HepG2 (cell line): ENCODE data around the gene SUSD4. TPM values are rescaled to one million over a fixed set of nuclear protein-coding genes. Genes with fewer than 3 reads are reported as not detected.

Experiments used
- ATAC-seq: fragments of 200-7000 bp; cut with Tn5 transposase; 3 replicates; pipeline ENCODE4 v1.9.1; 2020; ENCODE audit warnings: mild to moderate bottlenecking, moderate library complexity
- BruUV-seq: library from RNA; stranded (reverse); fragments of 400-500 nt; replicated peaks from 2 replicates; lab custom pipeline; 2021; lab: Mats Ljungman, UMichigan
- CTCF ChIA-PET: fragments of 300-600 bp; formaldehyde crosslinking; extraction: SDS; loops from one replicate; lab custom pipeline; 2021; ENCODE audit warnings: low total read pairs, inconsistent platforms, low intra/inter-chr PET ratio; lab: Yijun Ruan, JAX
- POLR2A ChIA-PET: fragments of 350-600 bp; sonication (Branson Sonifier 250); formaldehyde crosslinking; loops from one replicate; lab custom pipeline; 2020; ENCODE audit warnings: antibody characterized with exemption, inconsistent platforms; lab: Yijun Ruan, JAX
- DNase-seq: peaks from one replicate; pipeline ENCODE4 v3.0.0-alpha.2; 2015; ENCODE audit warnings: low spot score
- FAIRE-seq: peaks from 3 replicates; lab custom pipeline; 2011; peaks lifted over from hg19 to GRCh38; lab: Jason Lieb, UNC
- H2AFZ ChIP-seq: one replicate; pipeline ENCODE4 v1.6.1; 2011; ENCODE audit warnings: low read length, inconsistent platforms
- H3K27ac ChIP-seq: fragments of 300-600 bp; 3 replicates; pipeline ENCODE4 v1.8.0; 2011; ENCODE audit warnings: mixed run types, mild to moderate bottlenecking, mixed read lengths, low read length, inconsistent platforms; ENCODE audit not compliant: insufficient read depth; ENCODE audit errors: extremely low read length
- H3K27me3 ChIP-seq, 2 experiments: fragments of 200-600 bp in 1 of 2; 2 replicates in 1 of 2; 3 replicates in 1 of 2; pipeline versions ENCODE4 v1.6.0 to v1.8.0; 2011; ENCODE audit warnings: low read length in 2 of 2, mild to moderate bottlenecking in 2 of 2, moderate library complexity in 2 of 2, inconsistent platforms in 1 of 2; ENCODE audit not compliant: insufficient read depth in 2 of 2, control insufficient read depth in 1 of 2
- H3K36me3 ChIP-seq, 2 experiments: fragments of 200-600 bp in 1 of 2; replicated peaks in 1 of 2; 2 replicates in 1 of 2; 3 replicates in 1 of 2; pipeline versions ENCODE4 v1.5.1 to v1.8.0; 2011; ENCODE audit warnings: low read length in 2 of 2, inconsistent platforms in 1 of 2; ENCODE audit not compliant: insufficient read depth in 2 of 2, control insufficient read depth in 1 of 2
- H3K4me1 ChIP-seq: 2 replicates; pipeline ENCODE4 v1.5.1; 2012; ENCODE audit warnings: low read length, inconsistent platforms; ENCODE audit not compliant: insufficient read depth
- H3K4me2 ChIP-seq: 2 replicates; pipeline ENCODE4 v1.6.0; 2011; ENCODE audit warnings: low read depth, low read length, inconsistent platforms
- H3K4me3 ChIP-seq, 3 experiments: fragments of 200-600 bp in 1 of 3; sonication (generic), shearing (Covaris generic) in 1 of 3; replicated peaks in 1 of 3; 2 replicates each; pipeline ENCODE4 v1.5.1; 2011 to 2016; ENCODE audit warnings: low read length in 3 of 3, inconsistent platforms in 2 of 3, low read depth in 2 of 3, mild to moderate bottlenecking in 2 of 3, control low read depth in 1 of 3, mixed read lengths in 1 of 3; ENCODE audit not compliant: insufficient read depth in 1 of 3
- H3K79me2 ChIP-seq: one replicate; pipeline ENCODE4 v1.6.1; 2011; ENCODE audit warnings: low read length, inconsistent platforms; ENCODE audit not compliant: insufficient read depth
- H3K9ac ChIP-seq: 2 replicates; pipeline ENCODE4 v1.6.0; 2011; ENCODE audit warnings: mild to moderate bottlenecking, low read depth, low read length, inconsistent platforms; ENCODE audit not compliant: insufficient read depth
- H3K9me3 ChIP-seq: 2 replicates; pipeline ENCODE4 v1.5.1; 2012; ENCODE audit warnings: mild to moderate bottlenecking, low read length
- H4K20me1 ChIP-seq: 2 replicates; pipeline ENCODE4 v1.6.0; 2011; ENCODE audit warnings: inconsistent platforms, mild to moderate bottlenecking, low read length, moderate library complexity; ENCODE audit not compliant: insufficient read depth
- FOXM1 ChIP-seq: sonication (generic); formaldehyde crosslinking; IDR thresholded peaks from 2 replicates; pipeline ENCODE4 v1.5.0; 2020; ENCODE audit warnings: missing genetic modification reagents
- MAFG ChIP-seq: sonication (generic); formaldehyde crosslinking; IDR thresholded peaks from 2 replicates; pipeline ENCODE4 v1.5.1; 2020; ENCODE audit warnings: mild to moderate bottlenecking, missing genetic modification reagents
- NCOR1 ChIP-seq: fragments of 200-600 bp; sonication (generic); IDR thresholded peaks from 2 replicates; pipeline ENCODE4 v1.7.0; 2017; ENCODE audit warnings: antibody characterized with exemption, low read length, borderline replicate concordance
- ZNF230 ChIP-seq: sonication (generic); formaldehyde crosslinking; IDR thresholded peaks from 2 replicates; pipeline ENCODE4 v1.4.0; 2020; ENCODE audit warnings: mild to moderate bottlenecking, missing genetic modification reagents
- ZNF431 ChIP-seq: sonication (generic); formaldehyde crosslinking; IDR thresholded peaks from 2 replicates; pipeline ENCODE4 v1.9.0; 2022; ENCODE audit warnings: missing genetic modification reagents, low read depth, mild to moderate bottlenecking, borderline replicate concordance
- ZNF577 ChIP-seq: sonication (generic); formaldehyde crosslinking; IDR thresholded peaks from 2 replicates; pipeline ENCODE4 v1.4.0; 2020; ENCODE audit warnings: mild to moderate bottlenecking, low read depth, missing genetic modification reagents, borderline replicate concordance
- WGBS: methylation state at CpG from one replicate; pipeline ENCODE4 v1.1.6; 2017; ENCODE audit warnings: low lambda C conversion rate; 5-methylcytosine and 5-hydroxymethylcytosine counted together
- in situ Hi-C: cut with HindIII; loops from 2 replicates; pipeline ENCODE4 v1.10.0; 2017; ENCODE audit warnings: low pct_unique_long_range_greater_than_20kb; ENCODE audit not compliant: extremely low pct_ligation_motif_present
- intact Hi-C: fragments of 100-400 bp; cut with micrococcal nuclease; formaldehyde crosslinking; loops from one replicate; pipeline ENCODE4 v1.10.0; 2022; ENCODE audit not compliant: unreplicated experiment
- polyA plus RNA-seq, 8 experiments: library from polyadenylated mRNA; depleted of rRNA in 3 of 8; stranded (reverse) in 7 of 8; unstranded in 1 of 8; fragments of >200 nt; fragmentation: Illumina TruSeq in 4 of 8; extraction: Trizol in 4 of 8; gene quantifications; 2 replicates each; pipeline versions ENCODE4 v1.2.1 to v1.2.3, GENCODE V29; 2011 to 2016; ENCODE audit warnings: low read depth in 4 of 8, missing spikeins in 1 of 8, mixed read lengths in 1 of 8; ENCODE audit not compliant: insufficient read depth in 1 of 8
- total RNA-seq, 5 experiments: library from RNA; depleted of rRNA; stranded (reverse); fragments of >200 nt; fragmentation: Illumina TruSeq; extraction: Trizol; gene quantifications; 2 replicates each; pipeline ENCODE4 v1.2.3, GENCODE V29; 2016; ENCODE audit warnings: low read depth in 1 of 5
- TF ChIP-seq, protein P1 (sequence below), 2 experiments: fragments of 450-650 bp in 1 of 2; sonication (generic) in 1 of 2; formaldehyde crosslinking in 1 of 2; IDR thresholded peaks; 2 replicates each; pipeline versions ENCODE4 v1.6.1 to v1.8.0; 2016 to 2022; ENCODE audit warnings: antibody characterized with exemption in 1 of 2, mild to moderate bottlenecking in 1 of 2, missing genetic modification reagents in 1 of 2
- TF ChIP-seq, protein P2 (sequence below): sonication (generic); formaldehyde crosslinking; IDR thresholded peaks from 2 replicates; pipeline ENCODE4 v1.4.0; 2020; ENCODE audit warnings: missing genetic modification reagents, low read depth, mild to moderate bottlenecking, borderline replicate concordance

Gene SUSD4
- total and polyA plus RNA-seq, 2 of the 13 experiments (the other 11 are each of a cell fraction or from before 2014, with no cell fraction given) = not detected

DNA sequence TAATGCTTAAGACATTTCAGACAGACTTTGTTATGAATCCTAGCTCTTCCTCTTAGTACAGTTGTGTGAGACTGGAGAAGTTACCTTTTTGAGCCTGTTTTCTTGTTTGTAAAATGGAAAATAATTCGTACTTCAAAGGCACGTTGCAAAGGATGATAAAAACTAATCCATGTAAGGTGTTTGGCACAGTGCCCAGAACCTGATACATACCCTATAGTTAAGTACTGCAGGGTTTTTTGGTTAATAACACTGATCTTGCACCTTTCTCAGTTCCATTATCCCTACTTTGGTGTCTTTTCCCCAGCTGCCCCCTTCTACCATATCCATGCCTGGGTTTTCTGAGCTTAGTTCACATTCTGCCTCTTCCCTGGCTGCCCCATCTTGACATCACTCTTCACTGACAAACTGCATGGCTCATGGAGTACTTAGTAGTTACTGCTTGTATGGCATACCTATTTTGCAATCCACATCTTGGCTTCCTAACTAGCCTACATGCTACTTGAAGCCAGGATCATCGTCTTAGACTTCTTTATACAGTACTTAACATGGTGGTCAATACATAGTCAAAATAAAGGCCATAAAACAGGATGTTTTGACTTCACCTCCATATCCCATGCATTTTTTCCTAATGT lies 39.3 kb upstream of the SUSD4 start (continued):
- TF ChIP-seq, protein P1, sequence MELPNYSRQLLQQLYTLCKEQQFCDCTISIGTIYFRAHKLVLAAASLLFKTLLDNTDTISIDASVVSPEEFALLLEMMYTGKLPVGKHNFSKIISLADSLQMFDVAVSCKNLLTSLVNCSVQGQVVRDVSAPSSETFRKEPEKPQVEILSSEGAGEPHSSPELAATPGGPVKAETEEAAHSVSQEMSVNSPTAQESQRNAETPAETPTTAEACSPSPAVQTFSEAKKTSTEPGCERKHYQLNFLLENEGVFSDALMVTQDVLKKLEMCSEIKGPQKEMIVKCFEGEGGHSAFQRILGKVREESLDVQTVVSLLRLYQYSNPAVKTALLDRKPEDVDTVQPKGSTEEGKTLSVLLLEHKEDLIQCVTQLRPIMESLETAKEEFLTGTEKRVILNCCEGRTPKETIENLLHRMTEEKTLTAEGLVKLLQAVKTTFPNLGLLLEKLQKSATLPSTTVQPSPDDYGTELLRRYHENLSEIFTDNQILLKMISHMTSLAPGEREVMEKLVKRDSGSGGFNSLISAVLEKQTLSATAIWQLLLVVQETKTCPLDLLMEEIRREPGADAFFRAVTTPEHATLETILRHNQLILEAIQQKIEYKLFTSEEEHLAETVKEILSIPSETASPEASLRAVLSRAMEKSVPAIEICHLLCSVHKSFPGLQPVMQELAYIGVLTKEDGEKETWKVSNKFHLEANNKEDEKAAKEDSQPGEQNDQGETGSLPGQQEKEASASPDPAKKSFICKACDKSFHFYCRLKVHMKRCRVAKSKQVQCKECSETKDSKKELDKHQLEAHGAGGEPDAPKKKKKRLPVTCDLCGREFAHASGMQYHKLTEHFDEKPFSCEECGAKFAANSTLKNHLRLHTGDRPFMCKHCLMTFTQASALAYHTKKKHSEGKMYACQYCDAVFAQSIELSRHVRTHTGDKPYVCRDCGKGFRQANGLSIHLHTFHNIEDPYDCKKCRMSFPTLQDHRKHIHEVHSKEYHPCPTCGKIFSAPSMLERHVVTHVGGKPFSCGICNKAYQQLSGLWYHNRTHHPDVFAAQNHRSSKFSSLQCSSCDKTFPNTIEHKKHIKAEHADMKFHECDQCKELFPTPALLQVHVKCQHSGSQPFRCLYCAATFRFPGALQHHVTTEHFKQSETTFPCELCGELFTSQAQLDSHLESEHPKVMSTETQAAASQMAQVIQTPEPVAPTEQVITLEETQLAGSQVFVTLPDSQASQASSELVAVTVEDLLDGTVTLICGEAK (IDR thresholded peaks at IDR 0.05) = no peak
- TF ChIP-seq, protein P1 (CRISPR knock-in tag; IDR thresholded peaks at IDR 0.05) = no peak
- TF ChIP-seq FOXM1 (CRISPR knock-in tag) = no peak

DNA sequence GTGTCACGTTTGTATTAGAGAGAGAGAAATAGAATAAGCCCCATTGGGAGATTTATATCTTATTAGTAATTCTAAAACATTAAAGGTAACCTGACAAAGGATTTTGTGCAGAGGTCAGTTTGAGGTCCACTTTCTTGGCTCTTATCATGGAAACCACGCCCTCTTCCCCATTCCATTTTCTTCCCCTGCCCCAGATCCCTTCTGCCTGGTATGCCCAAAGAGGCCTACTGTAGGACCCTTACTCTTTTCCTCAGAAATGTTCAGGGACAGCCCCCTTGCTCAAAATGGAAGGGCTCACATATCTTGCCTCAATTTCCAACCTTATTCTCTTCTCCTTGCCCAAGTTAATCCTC lies 38.8 kb upstream of the SUSD4 start:
- CTCF ChIA-PET = no interaction called here
- no peak for FAIRE-seq
- POLR2A ChIA-PET = no interaction called here
- Histone ChIP-seq H3K27ac (no peak overlapping the region), H2AFZ (no peak overlapping the region)
- ATAC-seq = no peak
- no peak for TF ChIP-seq MAFG
- no peak for TF ChIP-seq ZNF230 (CRISPR knock-in tag)
- TF ChIP-seq ZNF431 (CRISPR knock-in tag) = no peak
- no peak for TF ChIP-seq ZNF577
- TF ChIP-seq, protein P2, sequence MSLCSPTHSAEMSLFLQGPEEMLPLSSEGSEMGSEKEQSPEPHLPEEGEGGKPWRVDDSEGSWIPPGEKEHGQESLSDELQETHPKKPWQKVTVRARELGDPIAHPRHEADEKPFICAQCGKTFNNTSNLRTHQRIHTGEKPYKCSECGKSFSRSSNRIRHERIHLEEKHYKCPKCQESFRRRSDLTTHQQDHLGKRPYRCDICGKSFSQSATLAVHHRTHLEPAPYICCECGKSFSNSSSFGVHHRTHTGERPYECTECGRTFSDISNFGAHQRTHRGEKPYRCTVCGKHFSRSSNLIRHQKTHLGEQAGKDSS = no peak
- TF ChIP-seq NCOR1 = no peak
- TF ChIP-seq, all 625 proteins: peak for 0
- in situ Hi-C loops (no loop called here), intact Hi-C loops (no loop called here)
- no peak for DNase-seq
- no peaks in the 10 kb centered on the region for H3K4me1 ChIP-seq
- no peak overlapping the region for H3K4me2 ChIP-seq
- no peaks in the 10 kb centered on the region for H3K36me3 ChIP-seq
- no peak overlapping the region for H3K4me3 ChIP-seq
- BruUV-seq = no TSS peak
- H3K27me3 ChIP-seq = no peaks in the 10 kb centered on the region
- no peaks in the 10 kb centered on the region for H4K20me1 ChIP-seq
- H3K79me2 ChIP-seq = no peaks in the 10 kb centered on the region
- no peaks in the 10 kb centered on the region for H3K9me3 ChIP-seq
- 5% methylated on average over 2 of the region's 2 CpGs for WGBS
- no peak overlapping the region for H3K9ac ChIP-seq
